ENCODE results near the gene SESN1.

DNA sequence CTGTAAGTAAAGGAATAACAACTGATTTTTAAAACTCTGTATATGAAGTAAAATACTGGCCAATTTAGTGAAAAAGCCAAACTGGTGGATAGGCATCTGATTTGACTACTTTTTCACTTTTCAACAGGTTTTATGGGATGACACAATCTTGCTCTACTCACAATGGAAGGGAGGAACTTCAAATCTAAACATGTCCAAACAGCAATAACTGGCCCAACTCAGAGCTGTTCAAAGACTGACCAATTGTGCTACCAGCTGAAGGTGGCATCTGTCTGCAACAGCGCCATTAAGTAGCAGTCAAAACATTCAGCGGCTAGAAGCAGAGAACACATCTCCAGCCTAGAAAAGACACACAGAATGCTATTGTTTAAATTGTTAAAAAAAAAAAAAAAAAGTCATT is 44.6 kb downstream of the SESN1 start:
- TF ChIP-seq, protein P1, sequence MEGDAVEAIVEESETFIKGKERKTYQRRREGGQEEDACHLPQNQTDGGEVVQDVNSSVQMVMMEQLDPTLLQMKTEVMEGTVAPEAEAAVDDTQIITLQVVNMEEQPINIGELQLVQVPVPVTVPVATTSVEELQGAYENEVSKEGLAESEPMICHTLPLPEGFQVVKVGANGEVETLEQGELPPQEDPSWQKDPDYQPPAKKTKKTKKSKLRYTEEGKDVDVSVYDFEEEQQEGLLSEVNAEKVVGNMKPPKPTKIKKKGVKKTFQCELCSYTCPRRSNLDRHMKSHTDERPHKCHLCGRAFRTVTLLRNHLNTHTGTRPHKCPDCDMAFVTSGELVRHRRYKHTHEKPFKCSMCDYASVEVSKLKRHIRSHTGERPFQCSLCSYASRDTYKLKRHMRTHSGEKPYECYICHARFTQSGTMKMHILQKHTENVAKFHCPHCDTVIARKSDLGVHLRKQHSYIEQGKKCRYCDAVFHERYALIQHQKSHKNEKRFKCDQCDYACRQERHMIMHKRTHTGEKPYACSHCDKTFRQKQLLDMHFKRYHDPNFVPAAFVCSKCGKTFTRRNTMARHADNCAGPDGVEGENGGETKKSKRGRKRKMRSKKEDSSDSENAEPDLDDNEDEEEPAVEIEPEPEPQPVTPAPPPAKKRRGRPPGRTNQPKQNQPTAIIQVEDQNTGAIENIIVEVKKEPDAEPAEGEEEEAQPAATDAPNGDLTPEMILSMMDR (IDR thresholded peaks at IDR 0.05), result no peak
- TF ChIP-seq EZH2phosphoT487 (IDR thresholded peaks at IDR 0.05) (no peak), EZH2 (IDR thresholded peaks at IDR 0.05) (no peak)

Data from neural progenitor cell (in vitro differentiated cells).